Endodermal cell (in vitro differentiated cells): ENCODE results near the gene OARD1. TPM values are rescaled to one million over a fixed set of nuclear protein-coding genes. Genes with fewer than 3 reads are reported as not detected.
"Not testable (repeated sequence)": the region's sequence is repeated elsewhere in the genome, so short reads cannot be mapped to it uniquely, and the experiment has no call there.

ENCODE experiments used
- DNase-seq: peaks from one replicate; pipeline ENCODE4 v3.0.0-alpha.2; 2017
- H3K27ac ChIP-seq: 2 replicates; pipeline ENCODE4 v1.5.1; 2013; ENCODE audit warnings: mild to moderate bottlenecking, low read depth, low read length, moderate library complexity
- H3K27me3 ChIP-seq: 2 replicates; pipeline ENCODE4 v1.6.1; 2013; ENCODE audit warnings: mild to moderate bottlenecking, low read length, moderate library complexity; ENCODE audit not compliant: insufficient read depth, control insufficient read depth, poor library complexity, severe bottlenecking
- H3K36me3 ChIP-seq: 2 replicates; pipeline ENCODE4 v1.7.0; 2013; ENCODE audit warnings: mild to moderate bottlenecking, low read length, moderate library complexity; ENCODE audit not compliant: control insufficient read depth, insufficient read depth
- H3K4me1 ChIP-seq: one replicate; pipeline ENCODE4 v1.7.0; 2013; ENCODE audit warnings: low read length; ENCODE audit not compliant: control insufficient read depth, insufficient read depth
- H3K4me3 ChIP-seq: 2 replicates; pipeline ENCODE4 v1.5.1; 2013; ENCODE audit warnings: mild to moderate bottlenecking, low read length, moderate library complexity
- H3K9ac ChIP-seq: 2 replicates; pipeline ENCODE4 v1.6.1; 2013; ENCODE audit warnings: mild to moderate bottlenecking, low read length, moderate library complexity; ENCODE audit not compliant: poor library complexity, severe bottlenecking; ENCODE audit errors: extremely low read depth
- H3K9me3 ChIP-seq: 2 replicates; pipeline ENCODE4 v1.6.1; 2013; ENCODE audit warnings: mild to moderate bottlenecking, low read length, moderate library complexity; ENCODE audit not compliant: control insufficient read depth
- H3K27ac Mint-ChIP-seq: 2 replicates; pipeline ENCODE4 v1.8.0; 2020; ENCODE audit warnings: mixed read lengths
- H3K27me3 Mint-ChIP-seq: 2 replicates; pipeline ENCODE4 v1.8.0; 2021; ENCODE audit warnings: mild to moderate bottlenecking, mixed read lengths; ENCODE audit not compliant: insufficient read depth
- H3K36me3 Mint-ChIP-seq: 2 replicates; pipeline ENCODE4 v1.8.0; 2020; ENCODE audit warnings: low read depth, mixed read lengths
- H3K4me1 Mint-ChIP-seq: 2 replicates; pipeline ENCODE4 v1.8.0; 2020; ENCODE audit warnings: mixed read lengths
- H3K4me3 Mint-ChIP-seq: 2 replicates; pipeline ENCODE4 v1.8.0; 2020; ENCODE audit warnings: mild to moderate bottlenecking, moderate library complexity, mixed read lengths
- H3K9me3 Mint-ChIP-seq: 2 replicates; pipeline ENCODE4 v1.8.0; 2020; ENCODE audit warnings: mild to moderate bottlenecking, mixed read lengths
- WGBS, 2 experiments: methylation state at CpG; one replicate each; pipeline versions ENCODE4 v1.1.5 to v1.1.7; 2013; ENCODE audit warnings: missing lambda C conversion rate in 2 of 2, mixed read lengths in 1 of 2; ENCODE audit not compliant: insufficient coverage in 1 of 2, insufficient read length in 1 of 2; 5-methylcytosine and 5-hydroxymethylcytosine counted together
- total RNA-seq, 2 donors: library from RNA; stranded (reverse); fragmentation: NEBNext Ultra II Directional in 1 of 2; extraction: Animal tissue kit (Norgen Biotek cat#: 25700) in 1 of 2; gene quantifications; 2 replicates in 1 of 2; 3 replicates in 1 of 2; pipeline ENCODE4 v1.2.1, GENCODE V29; 2021
- TF ChIP-seq, protein P1 (sequence below): fragments of 200-600 bp; sonication (generic); conservative IDR thresholded peaks from 2 replicates; pipeline ENCODE4 v1.5.0; 2021; ENCODE audit warnings: antibody characterized with exemption, mild to moderate bottlenecking

Gene OARD1
- total RNA-seq, 2 donors from 2014 or later: 33.8 to 40.7 TPM

DNA sequence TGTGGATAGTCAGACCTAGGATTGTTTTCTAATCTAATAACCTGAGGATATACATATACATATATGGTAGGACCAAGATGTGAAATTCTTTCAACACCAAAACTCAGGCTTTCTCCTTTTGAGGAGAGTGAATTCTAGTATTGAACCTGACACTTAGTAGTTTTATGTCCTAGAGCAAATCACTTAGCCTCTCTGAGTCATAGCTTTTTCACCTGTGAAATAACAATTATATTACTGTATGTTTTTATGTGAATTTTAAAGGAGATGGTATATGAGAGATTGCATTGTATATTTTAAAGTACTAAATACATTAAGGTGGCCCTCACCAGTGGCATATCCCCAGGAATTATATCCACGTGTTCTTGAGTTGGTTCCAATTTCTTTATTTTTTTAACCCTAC, 47.4 kb upstream of the OARD1 start:
- no peaks in the 10 kb centered on the region for H3K9me3 Mint-ChIP-seq
- H3K4me1 Mint-ChIP-seq: peaks cover 3% of the 10 kb centered on the region
- H3K36me3 Mint-ChIP-seq: peaks cover 8% of the 10 kb centered on the region
- Histone ChIP-seq H3K4me1 (no peaks in the 10 kb centered on the region), H3K9me3 (no peaks in the 10 kb centered on the region), H3K27me3 (no peaks in the 10 kb centered on the region), H3K9ac (no peak overlapping the region), H3K4me3 (no peak overlapping the region), H3K36me3 (no peaks in the 10 kb centered on the region), H3K27ac (no peak overlapping the region)
- H3K27ac Mint-ChIP-seq: no peak overlapping the region
- 86 to 91% methylated on average over 1 of the region's 1 CpG for WGBS, 2 experiments
- no peaks in the 10 kb centered on the region for H3K27me3 Mint-ChIP-seq
- TF ChIP-seq, protein P1, sequence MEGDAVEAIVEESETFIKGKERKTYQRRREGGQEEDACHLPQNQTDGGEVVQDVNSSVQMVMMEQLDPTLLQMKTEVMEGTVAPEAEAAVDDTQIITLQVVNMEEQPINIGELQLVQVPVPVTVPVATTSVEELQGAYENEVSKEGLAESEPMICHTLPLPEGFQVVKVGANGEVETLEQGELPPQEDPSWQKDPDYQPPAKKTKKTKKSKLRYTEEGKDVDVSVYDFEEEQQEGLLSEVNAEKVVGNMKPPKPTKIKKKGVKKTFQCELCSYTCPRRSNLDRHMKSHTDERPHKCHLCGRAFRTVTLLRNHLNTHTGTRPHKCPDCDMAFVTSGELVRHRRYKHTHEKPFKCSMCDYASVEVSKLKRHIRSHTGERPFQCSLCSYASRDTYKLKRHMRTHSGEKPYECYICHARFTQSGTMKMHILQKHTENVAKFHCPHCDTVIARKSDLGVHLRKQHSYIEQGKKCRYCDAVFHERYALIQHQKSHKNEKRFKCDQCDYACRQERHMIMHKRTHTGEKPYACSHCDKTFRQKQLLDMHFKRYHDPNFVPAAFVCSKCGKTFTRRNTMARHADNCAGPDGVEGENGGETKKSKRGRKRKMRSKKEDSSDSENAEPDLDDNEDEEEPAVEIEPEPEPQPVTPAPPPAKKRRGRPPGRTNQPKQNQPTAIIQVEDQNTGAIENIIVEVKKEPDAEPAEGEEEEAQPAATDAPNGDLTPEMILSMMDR: no peak
- H3K4me3 Mint-ChIP-seq: no peak overlapping the region
- no peak for DNase-seq

DNA sequence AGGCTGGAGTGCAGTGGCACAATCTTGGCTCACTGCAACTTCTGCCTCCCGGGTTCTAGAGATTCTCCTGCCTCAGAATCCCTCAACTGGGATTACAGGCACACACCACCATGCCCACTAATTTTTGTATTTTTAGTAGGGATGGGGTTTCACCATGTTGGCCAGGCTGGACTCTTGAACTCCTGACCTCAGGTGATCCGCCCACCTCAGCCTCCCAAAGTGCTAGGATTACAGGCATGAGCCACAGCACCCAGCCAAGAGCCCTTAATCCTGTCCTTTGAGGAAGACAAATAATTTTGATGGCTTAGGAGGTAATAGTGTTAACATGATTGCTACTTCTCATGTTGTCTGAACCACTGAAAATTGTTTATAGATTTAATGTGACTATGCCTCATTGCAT, 42.9 kb upstream of the OARD1 start:
- not testable (repeated sequence) for H3K27ac Mint-ChIP-seq, H3K27me3 ChIP-seq, H3K4me1 ChIP-seq, H3K4me3 ChIP-seq, H3K9me3 Mint-ChIP-seq, H3K4me1 Mint-ChIP-seq, H3K4me3 Mint-ChIP-seq, H3K27ac ChIP-seq, H3K9me3 ChIP-seq, H3K36me3 ChIP-seq, H3K36me3 Mint-ChIP-seq, DNase-seq, H3K27me3 Mint-ChIP-seq, H3K9ac ChIP-seq
- 89% methylated on average over 2 of the region's 2 CpGs; no CpG with 5 or more reads in 1 of the 2 experiments for WGBS, 2 experiments

DNA sequence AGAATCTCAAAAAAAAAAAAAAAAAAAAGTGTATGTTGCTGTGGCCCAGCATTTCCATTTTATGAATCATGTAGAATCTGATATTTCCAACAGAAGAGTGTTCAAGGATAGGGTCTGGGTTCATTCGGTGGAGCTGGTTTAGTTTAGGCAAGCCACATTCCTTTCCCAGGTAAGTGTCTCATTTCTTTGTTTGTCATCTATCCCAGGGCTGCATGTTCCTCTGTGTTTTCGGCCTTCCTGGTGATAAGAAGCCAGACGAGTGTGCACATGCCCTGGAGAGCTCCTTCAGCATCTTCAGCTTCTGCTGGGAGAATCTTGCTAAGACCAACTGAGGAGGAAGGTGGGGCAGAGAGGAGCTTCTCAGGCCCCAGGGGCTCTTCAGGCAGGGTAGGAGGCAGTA, 38.9 kb upstream of the OARD1 start:
- TF ChIP-seq, protein P1: no peak
- Histone ChIP-seq H3K9me3 (no peaks in the 10 kb centered on the region), H3K4me1 (no peaks in the 10 kb centered on the region), H3K27me3 (no peaks in the 10 kb centered on the region), H3K9ac (no peak overlapping the region), H3K4me3 (no peak overlapping the region), H3K36me3 (no peaks in the 10 kb centered on the region), H3K27ac (no peak overlapping the region)
- peaks cover 6% of the 10 kb centered on the region for H3K4me1 Mint-ChIP-seq
- no peak overlapping the region for H3K4me3 Mint-ChIP-seq
- H3K9me3 Mint-ChIP-seq: no peaks in the 10 kb centered on the region
- H3K36me3 Mint-ChIP-seq: no peaks in the 10 kb centered on the region
- WGBS, 2 experiments: 89 to 100% methylated on average over 1 to 3 of the region's 3 CpGs
- no peaks in the 10 kb centered on the region for H3K27me3 Mint-ChIP-seq
- H3K27ac Mint-ChIP-seq: no peak overlapping the region
- no peak for DNase-seq

DNA sequence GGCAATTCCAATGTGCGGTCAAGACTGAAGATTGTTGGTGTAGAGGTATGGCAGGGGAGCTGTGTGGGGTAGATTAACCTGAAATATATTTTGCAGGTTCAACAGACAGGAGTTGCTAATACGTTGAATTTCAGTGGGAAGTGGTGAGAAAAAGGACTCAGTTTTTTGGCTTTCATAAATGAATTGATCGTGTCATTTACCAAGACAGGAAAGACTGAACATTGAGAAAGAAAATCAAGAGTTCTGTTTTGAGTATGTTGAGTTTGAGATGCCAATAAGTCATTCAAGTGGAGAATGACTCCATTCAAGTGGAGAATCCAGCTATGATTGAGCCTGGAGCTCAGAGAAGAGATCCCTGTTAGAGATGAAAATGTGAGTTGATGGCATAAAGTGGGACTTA, 31.7 kb upstream of the OARD1 start:
- no peak overlapping the region for H3K9ac ChIP-seq
- no peak for DNase-seq
- no peak overlapping the region for H3K27ac ChIP-seq
- no peak overlapping the region for H3K4me3 ChIP-seq
- Mint-ChIP-seq H3K9me3 (no peaks in the 10 kb centered on the region), H3K4me3 (no peak overlapping the region), H3K27me3 (no peaks in the 10 kb centered on the region), H3K4me1 (peaks cover 4% of the 10 kb centered on the region), H3K27ac (no peak overlapping the region), H3K36me3 (peaks cover 22% of the 10 kb centered on the region)
- H3K4me1 ChIP-seq: peaks cover 6% of the 10 kb centered on the region
- WGBS, 2 experiments: 92 to 100% methylated on average over 3 of the region's 3 CpGs
- no peaks in the 10 kb centered on the region for H3K9me3 ChIP-seq
- TF ChIP-seq, protein P1: no peak
- H3K36me3 ChIP-seq: peaks cover 24% of the 10 kb centered on the region
- H3K27me3 ChIP-seq: no peaks in the 10 kb centered on the region
